ENCODE measurements around the gene D2HGDH.

DNA sequence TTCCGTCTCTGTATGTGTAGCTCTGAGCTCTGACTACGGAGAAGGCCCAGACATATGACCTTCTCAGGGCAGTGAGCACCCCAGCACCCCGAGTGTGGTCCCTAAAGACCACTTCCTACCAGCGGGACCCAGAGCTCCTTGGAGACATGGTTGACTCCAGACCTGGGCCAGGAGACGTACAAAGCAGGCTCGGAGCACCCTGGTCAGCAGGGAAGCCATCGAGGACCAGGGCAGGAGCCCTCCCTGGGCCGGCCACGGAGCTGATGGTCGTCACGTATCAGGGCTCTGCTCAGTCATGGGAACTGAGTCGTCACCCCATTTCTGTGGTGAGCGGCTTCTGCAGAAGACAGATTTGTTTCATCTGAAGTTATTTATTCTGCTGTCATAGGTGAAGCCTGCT, 61.8 kb downstream of the D2HGDH start:
- TF ChIP-seq, protein P1, sequence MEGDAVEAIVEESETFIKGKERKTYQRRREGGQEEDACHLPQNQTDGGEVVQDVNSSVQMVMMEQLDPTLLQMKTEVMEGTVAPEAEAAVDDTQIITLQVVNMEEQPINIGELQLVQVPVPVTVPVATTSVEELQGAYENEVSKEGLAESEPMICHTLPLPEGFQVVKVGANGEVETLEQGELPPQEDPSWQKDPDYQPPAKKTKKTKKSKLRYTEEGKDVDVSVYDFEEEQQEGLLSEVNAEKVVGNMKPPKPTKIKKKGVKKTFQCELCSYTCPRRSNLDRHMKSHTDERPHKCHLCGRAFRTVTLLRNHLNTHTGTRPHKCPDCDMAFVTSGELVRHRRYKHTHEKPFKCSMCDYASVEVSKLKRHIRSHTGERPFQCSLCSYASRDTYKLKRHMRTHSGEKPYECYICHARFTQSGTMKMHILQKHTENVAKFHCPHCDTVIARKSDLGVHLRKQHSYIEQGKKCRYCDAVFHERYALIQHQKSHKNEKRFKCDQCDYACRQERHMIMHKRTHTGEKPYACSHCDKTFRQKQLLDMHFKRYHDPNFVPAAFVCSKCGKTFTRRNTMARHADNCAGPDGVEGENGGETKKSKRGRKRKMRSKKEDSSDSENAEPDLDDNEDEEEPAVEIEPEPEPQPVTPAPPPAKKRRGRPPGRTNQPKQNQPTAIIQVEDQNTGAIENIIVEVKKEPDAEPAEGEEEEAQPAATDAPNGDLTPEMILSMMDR (IDR thresholded peaks at IDR 0.05), result no peak
- TF ChIP-seq POLR2AphosphoS5 (IDR thresholded peaks at IDR 0.05), result no peak
- TF ChIP-seq POLR2A (IDR thresholded peaks at IDR 0.05), result no peak

Data from sigmoid colon (tissue), 4 donors.